SK-N-MC (cell line): Measurements from ENCODE around the gene ERFE.

Experiments used
- EZH2 ChIP-seq: fragments of 200-600 bp; sonication (generic); IDR thresholded peaks from one replicate; pipeline ENCODE4 v1.6.1; 2017; ENCODE audit warnings: antibody characterized with exemption
- FOXP2 ChIP-seq: optimal IDR thresholded peaks from 2 replicates; pipeline ENCODE3; 2011; ENCODE audit warnings: mild to moderate bottlenecking, moderate library complexity; ENCODE audit not compliant: insufficient read depth; ENCODE audit errors: extremely low read length, control extremely low read depth
- POLR2AphosphoS5 ChIP-seq: IDR thresholded peaks from 2 replicates; pipeline ENCODE4 v1.6.1; 2012; ENCODE audit warnings: mild to moderate bottlenecking, low read depth, low read length, borderline replicate concordance

GRCh38 chr2:238132463-238133450 is 26.0 kb upstream of the ERFE start:
- no peak for TF ChIP-seq FOXP2
- no peak for TF ChIP-seq EZH2
- TF ChIP-seq POLR2AphosphoS5, result no peak
